NCI-H2171 (cell line): ENCODE measurements around the gene GDF2.

ENCODE experiments used
- DNase-seq: peaks from one replicate; lab custom pipeline; 2025; lab: John Stamatoyannopoulos, UW

The GDF2 gene

DNA sequence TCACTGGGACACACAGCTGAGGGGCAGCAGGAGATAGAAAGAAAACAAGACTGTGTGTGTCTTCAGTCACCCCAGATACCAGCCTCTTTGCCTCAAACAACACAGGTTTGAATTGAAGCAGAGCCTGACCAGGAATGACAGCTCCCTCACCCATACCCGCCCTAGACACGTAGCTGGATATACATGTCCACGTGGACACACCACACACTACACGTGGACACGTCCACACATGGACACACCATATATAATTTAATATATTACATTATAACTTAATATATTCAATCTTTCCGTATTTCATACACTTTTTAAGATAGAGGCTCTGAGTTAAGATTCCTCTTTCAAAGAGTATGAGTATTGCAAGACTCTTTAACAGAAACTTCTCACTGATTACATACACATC, 11.3 kb downstream of the GDF2 start:
- DNase-seq: no peak

DNA sequence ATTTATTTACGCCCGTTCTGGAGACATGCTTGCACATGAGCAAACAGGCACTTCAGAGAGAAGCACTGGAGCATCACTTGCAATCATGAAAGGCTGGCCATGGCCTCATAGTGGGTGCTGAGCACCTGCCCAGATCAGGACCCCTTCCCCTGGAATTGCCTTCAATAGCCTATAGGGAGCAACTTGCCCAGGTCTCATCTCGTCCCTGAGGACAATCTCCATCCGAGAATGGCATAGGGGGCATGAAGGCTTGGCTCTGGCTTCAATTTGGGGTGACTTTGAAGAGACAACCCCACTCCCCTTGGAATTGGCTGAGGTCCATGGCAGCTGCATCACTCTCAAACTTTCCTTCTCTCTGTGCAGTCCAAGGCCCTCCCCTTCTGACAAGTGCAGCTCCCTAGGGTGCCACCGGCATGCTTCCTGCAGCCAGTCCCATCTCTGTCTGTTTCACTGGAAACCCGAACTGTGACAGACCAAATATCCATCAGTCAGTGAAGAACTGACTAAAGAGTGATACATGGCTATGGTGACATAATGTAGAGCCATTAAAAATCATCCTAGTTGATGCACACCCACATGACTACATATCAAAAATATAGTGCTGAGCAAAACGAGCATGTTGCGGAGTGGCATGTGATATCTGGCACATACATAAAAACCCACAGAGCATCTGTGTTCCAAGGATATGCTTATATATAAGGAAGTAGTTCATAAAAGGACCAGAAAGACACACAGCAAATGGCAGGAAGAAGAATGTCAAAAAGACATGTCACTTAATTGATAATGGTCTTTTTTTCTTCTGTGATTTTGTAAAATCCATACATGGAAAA, 12.4 kb downstream of the GDF2 start:
- DNase-seq: no peak

DNA sequence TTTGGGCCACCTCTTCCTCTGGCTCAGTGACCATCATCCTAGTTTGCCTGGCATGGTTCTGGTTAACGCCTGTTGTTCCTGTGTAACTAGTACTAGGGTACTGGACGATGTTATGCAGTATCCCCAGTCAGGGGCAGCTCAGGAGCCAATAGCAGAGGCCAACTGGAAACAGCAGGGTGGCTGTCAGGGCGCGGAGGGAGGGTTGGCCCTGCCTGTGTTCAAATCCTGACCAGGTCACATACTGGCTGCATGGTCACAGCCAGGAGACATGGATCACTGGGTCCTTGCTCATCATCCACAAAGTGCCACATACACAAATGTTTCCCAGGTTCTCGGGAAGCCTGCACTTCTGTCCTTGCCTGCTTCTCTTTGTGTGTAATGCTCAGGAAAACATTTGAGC, 13.7 kb downstream of the GDF2 start:
- no peak for DNase-seq

DNA sequence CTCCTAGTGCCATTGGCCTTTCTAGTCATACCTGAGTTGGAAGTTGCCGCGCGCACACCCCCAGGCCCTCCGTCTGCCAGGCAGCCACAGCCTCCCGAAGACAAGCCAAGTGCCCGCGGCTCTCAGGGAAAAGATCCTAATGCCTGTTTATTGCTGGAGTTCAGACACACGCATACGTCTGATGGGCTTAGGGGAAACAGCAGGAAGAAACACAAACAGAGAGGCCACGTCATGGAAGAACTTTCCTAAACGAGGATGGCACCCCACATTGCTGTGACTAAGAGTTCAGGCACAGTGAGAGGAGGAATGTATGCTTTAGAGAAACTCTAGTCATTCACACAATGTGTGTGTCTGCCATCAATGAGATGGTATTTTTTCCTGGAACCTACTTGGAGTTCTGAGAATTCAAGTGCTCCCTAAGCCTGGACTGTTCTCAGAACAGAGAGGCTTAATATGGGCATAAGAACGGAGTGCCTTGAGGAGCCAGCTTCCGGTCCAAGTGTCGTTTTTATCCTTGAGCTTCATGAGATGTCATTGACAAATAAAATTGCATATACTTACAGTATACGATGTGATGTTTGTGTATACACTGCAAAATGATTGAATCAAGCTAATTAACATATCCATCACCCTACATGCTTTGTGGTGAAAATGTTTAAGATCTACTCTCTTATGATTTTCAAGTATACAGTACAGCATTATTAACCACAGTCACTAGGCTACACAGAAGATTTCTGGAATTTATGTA, 14.3 kb downstream of the GDF2 start:
- DNase-seq: no peak

DNA sequence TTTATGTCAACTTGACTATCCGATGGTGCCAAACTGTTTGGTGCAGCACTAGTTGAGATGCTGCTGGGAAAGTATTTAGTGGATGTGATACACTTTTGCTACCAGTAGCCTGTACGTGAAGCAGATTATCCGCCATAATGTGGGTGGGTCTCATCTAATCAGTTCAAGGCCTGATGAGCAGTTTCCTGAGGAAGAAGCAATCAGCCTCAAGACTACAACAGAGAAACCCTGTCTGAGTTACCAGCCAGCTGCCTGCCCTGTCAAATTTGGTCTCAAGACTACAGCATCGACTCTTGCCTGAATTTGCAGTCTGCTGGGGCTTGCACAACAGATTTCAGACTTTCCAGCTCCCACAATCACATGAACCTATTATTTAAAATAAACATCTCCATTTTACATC, 15.1 kb downstream of the GDF2 start:
- no peak for DNase-seq

DNA sequence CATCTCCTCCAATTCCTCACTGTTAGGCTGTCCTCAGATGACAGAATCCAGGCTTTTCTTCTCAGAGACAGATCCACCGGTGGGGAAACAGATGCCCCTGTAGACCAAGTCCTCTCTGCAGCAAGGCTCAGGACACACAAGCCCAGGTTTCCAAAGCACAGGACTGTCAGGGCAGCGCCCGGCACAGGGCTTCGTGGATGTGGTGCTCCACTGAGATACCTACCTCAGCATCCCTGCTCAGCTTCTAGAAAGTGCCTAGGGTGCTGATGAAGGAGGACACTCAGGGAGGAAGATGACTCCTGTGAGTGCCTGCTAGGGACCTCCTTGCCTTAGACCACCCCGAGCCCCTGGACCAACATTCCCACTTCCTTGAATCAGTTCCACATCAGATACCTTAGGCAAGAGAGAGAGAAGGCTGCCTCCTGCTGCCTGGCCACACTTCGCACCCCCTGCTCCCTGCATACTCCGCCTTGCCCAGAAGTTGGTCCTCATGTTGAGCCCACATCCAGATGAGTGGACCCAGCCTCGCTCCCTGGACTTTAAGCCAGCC, 17.0 kb downstream of the GDF2 start:
- DNase-seq: no peak

DNA sequence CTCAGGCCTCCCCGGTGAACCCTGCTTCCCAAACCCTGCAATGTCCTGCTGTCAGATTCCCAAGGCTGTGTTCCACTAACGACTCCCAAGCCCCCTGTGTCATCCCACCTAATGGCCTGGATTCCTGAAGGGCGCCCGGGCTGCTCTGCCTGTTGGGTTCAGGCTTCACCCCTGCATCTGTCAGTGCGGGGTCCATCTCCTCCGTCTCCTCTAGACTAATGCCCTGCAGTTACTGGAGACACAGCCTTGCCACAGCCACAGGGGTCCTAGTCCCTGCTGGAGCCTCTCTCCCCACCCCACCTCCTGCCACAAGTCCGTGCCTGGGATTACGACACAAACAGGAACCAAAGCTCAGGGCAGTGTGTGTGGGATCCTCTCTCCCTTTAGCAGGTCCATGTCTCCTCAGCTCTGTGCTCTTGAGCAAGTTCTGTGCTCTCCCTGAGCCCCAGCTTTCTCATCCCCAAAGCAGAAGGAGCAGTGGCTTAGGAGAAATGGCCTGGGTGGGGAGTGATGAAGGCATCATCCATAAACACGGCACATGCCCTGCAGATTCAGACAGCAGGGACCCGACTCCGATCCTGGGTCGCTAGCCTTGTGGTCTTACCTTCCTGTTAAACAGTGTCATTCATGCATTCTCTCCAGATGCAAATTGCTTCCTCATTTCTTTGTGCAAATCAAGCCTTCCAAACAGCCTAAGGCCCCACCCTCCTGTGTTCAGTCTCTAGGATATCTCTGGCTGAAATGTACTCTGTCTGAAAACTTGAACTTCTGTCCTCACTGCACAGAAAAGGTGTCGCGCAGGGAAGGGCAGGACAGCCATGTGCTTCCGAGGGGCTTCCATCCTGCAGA, 17.7 kb downstream of the GDF2 start:
- DNase-seq: no peak

DNA sequence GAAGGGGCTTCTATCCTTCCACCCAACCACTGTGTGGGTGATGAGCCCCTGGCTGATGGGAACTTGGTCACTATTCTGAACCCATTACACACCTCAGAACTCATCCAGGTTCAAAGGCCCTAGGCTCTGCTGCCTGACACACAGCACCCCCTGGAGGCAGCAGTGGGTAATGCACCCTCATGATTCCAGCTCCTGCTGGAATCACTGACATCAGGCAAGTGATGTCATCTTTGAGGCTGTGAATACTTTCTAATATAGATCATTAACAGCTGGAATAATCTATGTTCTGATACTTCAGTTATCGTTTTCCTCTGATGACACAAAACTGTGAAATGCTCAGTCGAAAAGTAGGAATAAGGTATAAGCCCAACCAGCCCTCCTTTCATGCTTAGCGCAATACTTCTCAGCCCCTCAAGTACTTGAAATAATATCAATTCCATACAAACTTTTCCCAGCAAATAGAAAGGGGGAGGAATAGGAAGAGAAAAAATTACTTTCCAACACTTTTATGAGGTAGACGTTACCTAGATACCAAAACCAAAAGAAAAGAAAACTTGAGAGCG, 18.4 kb downstream of the GDF2 start:
- no peak for DNase-seq

DNA sequence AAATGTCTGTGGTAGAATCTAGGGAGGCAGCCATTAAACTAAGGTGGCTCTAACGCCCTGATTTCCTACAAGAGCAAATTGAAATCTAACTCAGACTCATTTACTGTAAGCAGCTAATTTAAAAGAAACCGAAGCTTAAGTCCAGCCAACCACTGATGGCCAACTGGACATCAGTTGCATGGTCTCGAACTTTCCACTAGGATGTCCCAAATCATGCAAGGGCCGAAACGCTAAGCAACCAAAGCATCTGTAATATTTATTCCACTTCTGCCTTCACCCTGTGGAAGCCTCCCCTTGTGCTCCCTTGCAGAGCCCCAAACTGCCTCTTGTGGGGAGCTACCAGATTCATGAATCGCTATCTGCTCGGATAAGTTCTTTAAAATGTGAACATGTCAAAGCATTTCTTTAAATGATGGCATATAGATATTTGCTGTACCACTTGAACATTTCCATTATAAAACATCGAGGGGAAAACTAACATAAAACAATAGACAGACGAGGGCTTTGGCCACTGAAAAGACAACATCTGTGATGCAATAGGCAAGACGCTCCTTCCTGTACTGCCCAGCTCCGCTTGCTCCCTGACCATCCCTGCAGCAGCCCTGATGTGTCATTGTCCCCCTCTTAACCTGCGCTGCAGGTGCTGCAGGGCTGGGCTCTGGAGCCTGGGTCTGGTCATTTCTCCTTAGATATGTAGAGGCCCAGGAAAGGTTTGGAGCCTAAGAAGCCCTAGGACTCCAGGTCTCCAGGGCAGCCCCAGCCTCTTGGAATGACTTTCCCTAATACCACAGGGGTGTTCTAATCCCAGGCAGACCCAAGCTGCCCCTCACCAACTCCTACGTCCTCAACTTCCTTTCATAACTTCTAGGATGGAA, 23.0 kb downstream of the GDF2 start:
- DNase-seq: no peak

DNA sequence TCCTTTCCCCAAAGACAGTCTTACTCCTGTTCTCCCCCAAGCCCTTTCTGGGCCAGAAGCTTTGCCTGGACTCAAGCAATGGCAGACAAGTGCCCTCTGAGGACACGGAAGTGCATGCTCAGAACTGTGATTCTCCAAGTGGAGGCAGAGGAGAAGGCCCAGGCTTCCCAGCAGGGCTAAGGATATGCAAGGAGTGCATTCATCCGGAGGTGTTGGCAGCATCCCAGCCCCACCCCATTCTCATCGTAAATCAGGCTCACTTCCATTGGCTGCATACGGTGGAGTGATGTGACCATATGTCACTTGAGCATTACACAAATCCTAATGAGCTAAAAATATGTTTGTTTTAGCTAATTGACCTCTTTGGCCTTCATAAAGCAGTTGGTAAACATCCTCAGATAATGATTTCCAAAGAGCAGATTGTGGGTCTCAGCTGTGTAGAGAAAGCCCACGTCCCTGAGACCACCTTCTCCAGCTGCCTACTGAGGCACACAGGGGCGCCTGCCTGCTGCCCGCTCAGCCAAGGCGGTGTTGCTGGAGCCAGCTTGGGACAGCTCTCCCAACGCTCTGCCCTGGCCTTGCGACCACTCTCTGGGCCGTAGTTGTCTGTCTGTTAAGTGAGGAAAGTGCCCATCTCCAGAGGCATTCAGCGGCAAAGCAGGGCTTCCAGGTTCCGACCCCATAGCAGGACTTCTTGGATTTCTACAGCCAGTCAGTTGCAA, 24.5 kb downstream of the GDF2 start:
- peak; percentile 74 for DNase-seq

DNA sequence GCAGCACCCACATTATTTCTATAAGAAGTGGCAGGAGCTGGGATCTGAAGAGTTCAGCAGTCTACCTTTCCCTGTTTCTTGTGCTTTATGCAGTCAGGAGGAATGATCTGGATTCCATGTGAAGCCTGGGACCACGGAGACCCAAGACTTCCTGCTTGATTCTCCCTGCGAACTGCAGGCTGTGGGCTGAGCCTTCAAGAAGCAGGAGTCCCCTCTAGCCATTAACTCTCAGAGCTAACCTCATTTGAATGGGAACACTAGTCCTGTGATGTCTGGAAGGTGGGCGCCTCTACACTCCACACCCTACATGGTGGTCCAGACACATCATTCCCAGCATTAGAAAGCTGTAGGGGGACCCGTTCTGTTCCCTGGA, 25.0 kb downstream of the GDF2 start:
- DNase-seq: no peak

DNA sequence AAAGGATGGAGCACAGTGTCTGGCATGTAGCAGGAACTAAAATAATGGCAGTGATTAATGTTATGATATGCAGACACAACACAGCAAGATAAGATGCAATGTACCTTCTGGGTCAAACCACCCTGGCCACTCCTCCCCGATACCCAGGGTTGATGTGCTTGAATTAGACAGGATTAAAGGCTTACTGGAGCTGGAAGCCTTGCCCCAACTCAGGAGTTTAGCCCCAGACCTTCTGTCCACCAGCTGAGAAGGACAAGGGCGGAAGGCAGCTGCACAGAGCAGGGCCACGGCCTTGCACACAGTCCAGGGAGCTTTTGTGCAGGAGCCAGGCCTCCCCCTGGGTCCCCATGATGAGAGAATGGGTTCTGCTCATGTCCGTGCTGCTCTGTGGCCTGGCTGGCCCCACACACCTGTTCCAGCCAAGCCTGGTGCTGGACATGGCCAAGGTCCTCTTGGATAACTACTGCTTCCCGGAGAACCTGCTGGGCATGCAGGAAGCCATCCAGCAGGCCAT, 25.9 kb downstream of the GDF2 start, which contains the start of gene RBP3:
Gene RBP3 (plus strand): TSS at position 226 of the 514 bp plus-strand sequence. CDS start 122 bp downstream, at position 348.
- no peak for DNase-seq

DNA sequence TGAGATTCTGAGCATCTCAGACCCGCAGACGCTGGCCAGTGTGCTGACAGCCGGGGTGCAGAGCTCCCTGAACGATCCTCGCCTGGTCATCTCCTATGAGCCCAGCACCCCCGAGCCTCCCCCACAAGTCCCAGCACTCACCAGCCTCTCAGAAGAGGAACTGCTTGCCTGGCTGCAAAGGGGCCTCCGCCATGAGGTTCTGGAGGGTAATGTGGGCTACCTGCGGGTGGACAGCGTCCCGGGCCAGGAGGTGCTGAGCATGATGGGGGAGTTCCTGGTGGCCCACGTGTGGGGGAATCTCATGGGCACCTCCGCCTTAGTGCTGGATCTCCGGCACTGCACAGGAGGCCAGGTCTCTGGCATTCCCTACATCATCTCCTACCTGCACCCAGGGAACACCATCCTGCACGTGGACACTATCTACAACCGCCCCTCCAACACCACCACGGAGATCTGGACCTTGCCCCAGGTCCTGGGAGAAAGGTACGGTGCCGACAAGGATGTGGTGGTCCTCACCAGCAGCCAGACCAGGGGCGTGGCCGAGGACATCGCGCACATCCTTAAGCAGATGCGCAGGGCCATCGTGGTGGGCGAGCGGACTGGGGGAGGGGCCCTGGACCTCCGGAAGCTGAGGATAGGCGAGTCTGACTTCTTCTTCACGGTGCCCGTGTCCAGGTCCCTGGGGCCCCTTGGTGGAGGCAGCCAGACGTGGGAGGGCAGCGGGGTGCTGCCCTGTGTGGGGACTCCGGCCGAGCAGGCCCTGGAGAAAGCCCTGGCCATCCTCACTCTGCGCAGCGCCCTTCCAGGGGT, 26.6 kb downstream of the GDF2 start:
- DNase-seq: no peak

DNA sequence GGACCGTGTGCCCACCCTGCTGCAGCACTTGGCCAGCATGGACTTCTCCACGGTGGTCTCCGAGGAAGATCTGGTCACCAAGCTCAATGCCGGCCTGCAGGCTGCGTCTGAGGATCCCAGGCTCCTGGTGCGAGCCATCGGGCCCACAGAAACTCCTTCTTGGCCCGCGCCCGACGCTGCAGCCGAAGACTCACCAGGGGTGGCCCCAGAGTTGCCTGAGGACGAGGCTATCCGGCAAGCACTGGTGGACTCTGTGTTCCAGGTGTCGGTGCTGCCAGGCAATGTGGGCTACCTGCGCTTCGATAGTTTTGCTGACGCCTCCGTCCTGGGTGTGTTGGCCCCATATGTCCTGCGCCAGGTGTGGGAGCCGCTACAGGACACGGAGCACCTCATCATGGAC, 27.3 kb downstream of the GDF2 start:
- DNase-seq: no peak

DNA sequence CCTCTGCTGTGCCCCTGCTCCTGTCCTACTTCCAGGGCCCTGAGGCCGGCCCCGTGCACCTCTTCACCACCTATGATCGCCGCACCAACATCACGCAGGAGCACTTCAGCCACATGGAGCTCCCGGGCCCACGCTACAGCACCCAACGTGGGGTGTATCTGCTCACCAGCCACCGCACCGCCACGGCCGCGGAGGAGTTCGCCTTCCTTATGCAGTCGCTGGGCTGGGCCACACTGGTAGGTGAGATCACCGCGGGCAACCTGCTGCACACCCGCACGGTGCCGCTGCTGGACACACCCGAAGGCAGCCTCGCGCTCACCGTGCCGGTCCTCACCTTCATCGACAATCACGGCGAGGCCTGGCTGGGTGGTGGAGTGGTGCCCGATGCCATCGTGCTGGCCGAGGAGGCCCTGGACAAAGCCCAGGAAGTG, 27.7 kb downstream of the GDF2 start:
- no peak for DNase-seq

DNA sequence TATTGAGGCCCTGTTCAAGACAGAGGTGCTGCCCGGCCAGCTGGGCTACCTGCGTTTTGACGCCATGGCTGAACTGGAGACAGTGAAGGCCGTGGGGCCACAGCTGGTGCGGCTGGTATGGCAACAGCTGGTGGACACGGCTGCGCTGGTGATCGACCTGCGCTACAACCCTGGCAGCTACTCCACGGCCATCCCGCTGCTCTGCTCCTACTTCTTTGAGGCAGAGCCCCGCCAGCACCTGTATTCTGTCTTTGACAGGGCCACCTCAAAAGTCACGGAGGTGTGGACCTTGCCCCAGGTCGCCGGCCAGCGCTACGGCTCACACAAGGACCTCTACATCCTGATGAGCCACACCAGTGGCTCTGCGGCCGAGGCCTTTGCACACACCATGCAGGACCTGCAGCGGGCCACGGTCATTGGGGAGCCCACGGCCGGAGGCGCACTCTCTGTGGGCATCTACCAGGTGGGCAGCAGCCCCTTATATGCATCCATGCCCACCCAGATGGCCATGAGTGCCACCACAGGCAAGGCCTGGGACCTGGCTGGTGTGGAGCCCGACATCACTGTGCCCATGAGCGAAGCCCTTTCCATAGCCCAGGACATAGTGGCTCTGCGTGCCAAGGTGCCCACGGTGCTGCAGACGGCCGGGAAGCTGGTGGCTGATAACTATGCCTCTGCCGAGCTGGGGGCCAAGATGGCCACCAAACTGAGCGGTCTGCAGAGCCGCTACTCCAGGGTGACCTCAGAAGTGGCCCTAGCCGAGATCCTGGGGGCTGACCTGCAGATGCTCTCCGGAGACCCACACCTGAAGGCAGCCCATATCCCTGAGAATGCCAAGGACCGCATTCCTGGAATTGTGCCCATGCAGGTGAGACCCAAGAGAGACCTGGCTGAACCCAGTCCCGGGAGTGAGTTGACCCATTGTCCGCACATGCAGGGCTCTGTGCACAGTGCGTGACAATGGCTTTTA, 28.7 kb downstream of the GDF2 start:
- DNase-seq: no peak

DNA sequence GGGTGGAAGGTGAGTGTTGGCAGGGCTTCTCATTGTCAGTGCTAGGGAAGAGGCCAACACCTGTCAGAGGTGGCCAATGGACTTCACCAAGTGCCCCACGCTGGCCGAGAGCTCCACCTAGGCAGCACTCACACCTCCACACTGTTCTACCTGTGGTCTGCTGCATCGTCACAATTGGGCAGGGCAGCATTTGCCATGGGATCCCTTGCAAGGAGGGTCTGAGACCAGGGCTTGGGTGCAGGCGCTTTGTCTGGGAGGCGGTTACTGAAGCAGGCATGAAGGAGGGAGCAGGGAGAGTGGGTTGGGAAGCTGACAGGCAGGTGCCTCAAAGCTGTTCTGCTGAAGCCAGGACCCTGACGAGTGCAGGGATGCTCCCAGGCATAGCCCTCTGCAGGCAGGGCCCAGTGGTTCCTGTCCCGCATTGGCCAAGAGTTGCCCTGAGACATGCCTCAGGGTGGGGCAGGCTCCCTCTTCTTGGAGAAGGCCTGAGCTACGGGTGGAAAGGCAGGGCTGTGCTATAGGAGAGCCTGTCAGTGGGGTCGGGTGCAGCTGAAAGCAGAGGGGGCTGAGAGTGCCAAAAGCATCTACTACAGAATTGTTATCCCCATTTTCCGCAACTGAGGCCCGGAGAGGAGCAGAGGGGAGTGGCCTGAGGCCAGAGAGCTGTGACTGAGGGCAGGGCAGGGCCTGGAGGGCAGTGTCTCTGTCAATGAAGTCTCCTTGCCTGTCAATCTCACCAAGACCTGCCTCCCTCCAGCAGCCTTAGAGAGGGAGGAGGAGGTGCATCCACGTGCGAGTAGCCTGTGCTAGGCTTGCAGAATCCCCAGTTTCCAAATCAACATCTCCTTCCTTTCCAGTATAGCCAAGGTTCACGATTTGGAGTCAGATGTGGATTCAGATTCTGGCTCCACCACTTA, 29.9 kb downstream of the GDF2 start:
- no peak for DNase-seq
